Astrocyte (in vitro differentiated cells and primary cell): ENCODE data around the gene MTFR2.

ENCODE experiments used
- CTCF ChIP-seq: IDR thresholded peaks from 2 replicates; pipeline ENCODE4 v1.5.1; 2011; ENCODE audit warnings: low read depth, mild to moderate bottlenecking, inconsistent platforms, low read length, moderate library complexity; ENCODE audit not compliant: insufficient read depth
- EZH2 ChIP-seq: IDR thresholded peaks from 2 replicates; pipeline ENCODE4 v1.6.1; 2012; ENCODE audit warnings: mild to moderate bottlenecking, low read length, inconsistent platforms; ENCODE audit not compliant: insufficient read depth

GRCh38 chr6:136192902-136193301 lies 57.2 kb downstream of the MTFR2 start:
- TF ChIP-seq CTCF = no peak
- TF ChIP-seq EZH2 = no peak
